Mononuclear cell (primary cell): ENCODE results near the gene RABGAP1L. TPM values are rescaled to one million over a fixed set of nuclear protein-coding genes. Genes with fewer than 3 reads are reported as not detected.
"Not testable (repeated sequence)": the region's sequence is repeated elsewhere in the genome, so short reads cannot be mapped to it uniquely, and the experiment has no call there.

ENCODE experiments used
- H3K27me3 ChIP-seq: 2 replicates; pipeline ENCODE4 v1.6.0; 2011; ENCODE audit warnings: low read length, control low read depth; ENCODE audit not compliant: insufficient read depth
- H3K4me1 ChIP-seq: 2 replicates; pipeline ENCODE4 v1.5.1; 2011; ENCODE audit warnings: mild to moderate bottlenecking, low read length, control low read depth; ENCODE audit not compliant: insufficient read depth
- H3K4me3 ChIP-seq: 2 replicates; pipeline ENCODE4 v1.5.1; 2011; ENCODE audit warnings: mild to moderate bottlenecking, low read length, moderate library complexity
- H3K9me3 ChIP-seq: 2 replicates; pipeline ENCODE4 v1.5.1; 2011; ENCODE audit warnings: low read depth, mild to moderate bottlenecking, control low read depth, low read length
- total RNA-seq: library from RNA; depleted of rRNA; stranded (reverse); fragments of >200 nt; gene quantifications from one replicate; pipeline ENCODE4 v1.2.3, GENCODE V29; 2012

RABGAP1L gene
- total RNA-seq, 1 donor: 98.3 TPM

GRCh38 chr1:174682419-174683008 lies 523.2 kb downstream of the RABGAP1L start:
- Histone ChIP-seq H3K27me3 (no peaks in the 10 kb centered on the region), H3K9me3 (no peaks in the 10 kb centered on the region), H3K4me3 (no peak overlapping the region), H3K4me1 (no peaks in the 10 kb centered on the region)

- Histone ChIP-seq H3K27me3 (no peaks in the 10 kb centered on the region), H3K4me1 (no peaks in the 10 kb centered on the region), H3K4me3 (no peak overlapping the region), H3K9me3 (no peaks in the 10 kb centered on the region)
Measured at GRCh38 chr1:174686213-174686612, 526.9 kb downstream of the RABGAP1L start.

GRCh38 chr1:174689524-174689923 lies 530.2 kb downstream of the RABGAP1L start:
- no peaks in the 10 kb centered on the region for H3K27me3 ChIP-seq
- H3K4me3 ChIP-seq: no peak overlapping the region
- no peaks in the 10 kb centered on the region for H3K9me3 ChIP-seq
- H3K4me1 ChIP-seq: no peaks in the 10 kb centered on the region

GRCh38 chr1:174690266-174690665 lies 530.9 kb downstream of the RABGAP1L start:
- H3K27me3 ChIP-seq: no peaks in the 10 kb centered on the region
- no peaks in the 10 kb centered on the region for H3K9me3 ChIP-seq
- H3K4me3 ChIP-seq: no peak overlapping the region
- no peaks in the 10 kb centered on the region for H3K4me1 ChIP-seq

- Histone ChIP-seq H3K4me1 (no peaks in the 10 kb centered on the region), H3K27me3 (no peaks in the 10 kb centered on the region), H3K9me3 (no peaks in the 10 kb centered on the region), H3K4me3 (no peak overlapping the region)
Measured at GRCh38 chr1:174692313-174692712, 533.0 kb downstream of the RABGAP1L start.

- no peaks in the 10 kb centered on the region for H3K9me3 ChIP-seq
- H3K4me1 ChIP-seq: no peaks in the 10 kb centered on the region
- no peak overlapping the region for H3K4me3 ChIP-seq
- H3K27me3 ChIP-seq: no peaks in the 10 kb centered on the region
Measured at GRCh38 chr1:174693085-174693484, 533.8 kb downstream of the RABGAP1L start.

GRCh38 chr1:174693539-174693938 lies 534.2 kb downstream of the RABGAP1L start:
- not testable (repeated sequence) for H3K4me1 ChIP-seq, H3K4me3 ChIP-seq, H3K9me3 ChIP-seq, H3K27me3 ChIP-seq

GRCh38 chr1:174696026-174696821 lies 536.9 kb downstream of the RABGAP1L start:
- Histone ChIP-seq H3K9me3 (no peaks in the 10 kb centered on the region), H3K4me1 (no peaks in the 10 kb centered on the region), H3K4me3 (no peak overlapping the region), H3K27me3 (no peaks in the 10 kb centered on the region)

- no peaks in the 10 kb centered on the region for H3K27me3 ChIP-seq
- no peaks in the 10 kb centered on the region for H3K4me1 ChIP-seq
- H3K9me3 ChIP-seq: no peaks in the 10 kb centered on the region
- no peak overlapping the region for H3K4me3 ChIP-seq
Measured at GRCh38 chr1:174700314-174700713, 541.0 kb downstream of the RABGAP1L start.

- no peaks in the 10 kb centered on the region for H3K9me3 ChIP-seq
- no peaks in the 10 kb centered on the region for H3K27me3 ChIP-seq
- no peak overlapping the region for H3K4me3 ChIP-seq
- H3K4me1 ChIP-seq: no peaks in the 10 kb centered on the region
Measured at GRCh38 chr1:174700775-174701174, 541.5 kb downstream of the RABGAP1L start.

GRCh38 chr1:174701565-174701964 lies 542.2 kb downstream of the RABGAP1L start:
- no peak overlapping the region for H3K4me3 ChIP-seq
- no peaks in the 10 kb centered on the region for H3K4me1 ChIP-seq
- H3K9me3 ChIP-seq: no peaks in the 10 kb centered on the region
- no peaks in the 10 kb centered on the region for H3K27me3 ChIP-seq

- H3K27me3 ChIP-seq: no peaks in the 10 kb centered on the region
- H3K4me3 ChIP-seq: no peak overlapping the region
- H3K9me3 ChIP-seq: no peaks in the 10 kb centered on the region
- H3K4me1 ChIP-seq: no peaks in the 10 kb centered on the region
Measured at GRCh38 chr1:174702011-174702410, 542.7 kb downstream of the RABGAP1L start.

- Histone ChIP-seq H3K9me3 (no peaks in the 10 kb centered on the region), H3K4me3 (no peak overlapping the region), H3K27me3 (no peaks in the 10 kb centered on the region), H3K4me1 (no peaks in the 10 kb centered on the region)
Measured at GRCh38 chr1:174703309-174703708, 544.0 kb downstream of the RABGAP1L start.

- Histone ChIP-seq H3K9me3 (no peaks in the 10 kb centered on the region), H3K27me3 (no peaks in the 10 kb centered on the region), H3K4me3 (no peak overlapping the region), H3K4me1 (no peaks in the 10 kb centered on the region)
Measured at GRCh38 chr1:174704300-174704699, 545.0 kb downstream of the RABGAP1L start.

GRCh38 chr1:174710868-174711845 lies 551.8 kb downstream of the RABGAP1L start:
- Histone ChIP-seq H3K9me3 (no peaks in the 10 kb centered on the region), H3K27me3 (no peaks in the 10 kb centered on the region), H3K4me1 (no peaks in the 10 kb centered on the region), H3K4me3 (no peak overlapping the region)
